Measurements from ENCODE around the gene FOXO1. TPM values are rescaled to one million over a fixed set of nuclear protein-coding genes. Genes with fewer than 3 reads are reported as not detected.

Gene FOXO1
- total RNA-seq, 1 donor from 2014 or later = 10.4 TPM

DNA sequence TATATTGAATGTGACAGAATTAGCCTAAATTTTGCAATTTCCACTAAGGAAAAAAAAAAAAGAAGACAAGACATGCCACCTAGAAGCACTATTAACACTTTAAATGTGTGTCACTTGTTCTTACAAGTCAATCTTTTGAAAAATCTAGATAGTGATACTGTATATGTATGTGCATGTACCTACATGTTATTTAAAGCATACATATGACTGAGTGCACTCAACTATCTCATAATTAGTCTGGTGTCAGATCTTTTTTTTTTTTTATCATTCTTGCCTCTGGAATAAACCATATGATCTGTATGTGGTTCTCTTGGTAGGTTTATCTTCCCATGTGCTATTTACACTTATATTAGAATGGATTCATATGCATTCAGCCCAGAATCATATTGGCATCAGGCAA, 62.3 kb downstream of the FOXO1 start:
- no peak for FAIRE-seq
- no peak overlapping the region for H3K9ac ChIP-seq (ENCODE audit: low read length)
- no peaks in the 10 kb centered on the region for H3K27me3 Mint-ChIP-seq (ENCODE audit: low read depth, unreplicated experiment)
- no peaks in the 10 kb centered on the region for H3K27me3 ChIP-seq (ENCODE audit: insufficient read depth, low read length)
- peaks cover 2% of the 10 kb centered on the region for H3K36me3 Mint-ChIP-seq (ENCODE audit: low read depth, unreplicated experiment)
- H3K27ac ChIP-seq (ENCODE audit: low read depth, low read length) = no peak overlapping the region
- peaks cover 3% of the 10 kb centered on the region for H3K79me2 ChIP-seq (ENCODE audit: insufficient read depth, low read length)
- H2AFZ ChIP-seq (ENCODE audit: low read depth, low read length) = no peak overlapping the region
- H3K36me3 ChIP-seq (ENCODE audit: insufficient read depth, low read length) = no peaks in the 10 kb centered on the region
- H3K4me3 Mint-ChIP-seq (ENCODE audit: unreplicated experiment) = no peak overlapping the region
- H3K4me2 ChIP-seq (ENCODE audit: low read length) = no peak overlapping the region
- H3K4me1 ChIP-seq (ENCODE audit: insufficient read depth, low read length) = no peaks in the 10 kb centered on the region
- DNase-seq (ENCODE audit: low read depth) = no peak
- H4K20me1 ChIP-seq (ENCODE audit: insufficient read depth, low read length) = peaks cover 15% of the 10 kb centered on the region
- no peaks in the 10 kb centered on the region for H3K9me3 ChIP-seq (ENCODE audit: insufficient read depth, low read depth, low read length)
- no peak overlapping the region for H3K27ac Mint-ChIP-seq (ENCODE audit: unreplicated experiment)
- peaks cover 5% of the 10 kb centered on the region for H3K4me1 Mint-ChIP-seq (ENCODE audit: low read depth, unreplicated experiment)
- peaks cover 4% of the 10 kb centered on the region for H3K9me3 Mint-ChIP-seq (ENCODE audit: unreplicated experiment)
- H3K4me3 ChIP-seq (ENCODE audit: insufficient read depth, low read depth, low read length) = no peak overlapping the region
- no peak for TF ChIP-seq EZH2 (IDR thresholded peaks at IDR 0.05; ENCODE audit: insufficient read depth, low read length)
- TF ChIP-seq, protein P1, sequence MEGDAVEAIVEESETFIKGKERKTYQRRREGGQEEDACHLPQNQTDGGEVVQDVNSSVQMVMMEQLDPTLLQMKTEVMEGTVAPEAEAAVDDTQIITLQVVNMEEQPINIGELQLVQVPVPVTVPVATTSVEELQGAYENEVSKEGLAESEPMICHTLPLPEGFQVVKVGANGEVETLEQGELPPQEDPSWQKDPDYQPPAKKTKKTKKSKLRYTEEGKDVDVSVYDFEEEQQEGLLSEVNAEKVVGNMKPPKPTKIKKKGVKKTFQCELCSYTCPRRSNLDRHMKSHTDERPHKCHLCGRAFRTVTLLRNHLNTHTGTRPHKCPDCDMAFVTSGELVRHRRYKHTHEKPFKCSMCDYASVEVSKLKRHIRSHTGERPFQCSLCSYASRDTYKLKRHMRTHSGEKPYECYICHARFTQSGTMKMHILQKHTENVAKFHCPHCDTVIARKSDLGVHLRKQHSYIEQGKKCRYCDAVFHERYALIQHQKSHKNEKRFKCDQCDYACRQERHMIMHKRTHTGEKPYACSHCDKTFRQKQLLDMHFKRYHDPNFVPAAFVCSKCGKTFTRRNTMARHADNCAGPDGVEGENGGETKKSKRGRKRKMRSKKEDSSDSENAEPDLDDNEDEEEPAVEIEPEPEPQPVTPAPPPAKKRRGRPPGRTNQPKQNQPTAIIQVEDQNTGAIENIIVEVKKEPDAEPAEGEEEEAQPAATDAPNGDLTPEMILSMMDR (IDR thresholded peaks at IDR 0.05; ENCODE audit: insufficient read depth, low read depth, low read length) = no peak

DNA sequence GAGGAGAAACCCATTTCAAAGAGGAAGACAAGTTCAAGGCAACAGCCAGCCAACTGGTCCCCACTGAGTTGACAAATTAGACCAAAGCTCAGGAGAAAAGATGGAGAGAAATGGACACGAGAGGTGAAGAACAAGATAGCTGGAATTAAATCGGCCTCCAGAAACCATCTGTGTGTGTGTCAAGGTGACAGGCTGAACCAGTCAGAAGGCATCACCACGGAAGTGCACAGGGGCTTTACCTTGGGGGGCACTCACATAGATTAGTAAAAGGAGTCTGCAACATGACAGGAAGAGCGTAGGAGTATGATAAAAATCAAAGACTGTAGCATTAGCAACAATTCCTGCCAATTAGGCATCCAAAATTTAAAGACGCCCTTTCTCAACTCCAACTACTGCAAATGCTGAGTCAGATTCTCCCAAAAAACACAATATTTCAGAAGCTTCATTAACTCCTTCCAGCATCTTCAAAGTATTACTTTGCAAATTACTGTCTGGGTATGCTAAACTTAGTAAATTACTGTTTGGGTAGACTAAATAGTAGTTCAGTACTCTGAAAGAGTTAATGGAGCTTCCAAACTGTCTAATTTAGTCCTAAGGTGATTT, 66.2 kb downstream of the FOXO1 start:
- TF ChIP-seq, protein P1 (IDR thresholded peaks at IDR 0.05; ENCODE audit: insufficient read depth, low read depth, low read length) = no peak
- TF ChIP-seq EZH2 (IDR thresholded peaks at IDR 0.05; ENCODE audit: insufficient read depth, low read length) = no peak
- Histone ChIP-seq H3K4me1 (ENCODE audit: insufficient read depth, low read length) (no peaks in the 10 kb centered on the region), H3K36me3 (ENCODE audit: insufficient read depth, low read length) (no peaks in the 10 kb centered on the region), H4K20me1 (ENCODE audit: insufficient read depth, low read length) (peaks cover 13% of the 10 kb centered on the region), H3K4me3 (ENCODE audit: insufficient read depth, low read depth, low read length) (no peak overlapping the region), H3K9ac (ENCODE audit: low read length) (no peak overlapping the region), H2AFZ (ENCODE audit: low read depth, low read length) (no peak overlapping the region), H3K27me3 (ENCODE audit: insufficient read depth, low read length) (no peaks in the 10 kb centered on the region), H3K27ac (ENCODE audit: low read depth, low read length) (no peak overlapping the region), H3K9me3 (ENCODE audit: insufficient read depth, low read depth, low read length) (no peaks in the 10 kb centered on the region), H3K79me2 (ENCODE audit: insufficient read depth, low read length) (peaks cover 9% of the 10 kb centered on the region), H3K4me2 (ENCODE audit: low read length) (no peak overlapping the region)
- Mint-ChIP-seq H3K9me3 (ENCODE audit: unreplicated experiment) (no peaks in the 10 kb centered on the region), H3K4me1 (ENCODE audit: low read depth, unreplicated experiment) (peaks cover 19% of the 10 kb centered on the region), H3K4me3 (ENCODE audit: unreplicated experiment) (no peak overlapping the region), H3K36me3 (ENCODE audit: low read depth, unreplicated experiment) (no peaks in the 10 kb centered on the region), H3K27me3 (ENCODE audit: low read depth, unreplicated experiment) (no peaks in the 10 kb centered on the region), H3K27ac (ENCODE audit: unreplicated experiment) (no peak overlapping the region)
- no peak for FAIRE-seq
- no peak for DNase-seq (ENCODE audit: low read depth)

DNA sequence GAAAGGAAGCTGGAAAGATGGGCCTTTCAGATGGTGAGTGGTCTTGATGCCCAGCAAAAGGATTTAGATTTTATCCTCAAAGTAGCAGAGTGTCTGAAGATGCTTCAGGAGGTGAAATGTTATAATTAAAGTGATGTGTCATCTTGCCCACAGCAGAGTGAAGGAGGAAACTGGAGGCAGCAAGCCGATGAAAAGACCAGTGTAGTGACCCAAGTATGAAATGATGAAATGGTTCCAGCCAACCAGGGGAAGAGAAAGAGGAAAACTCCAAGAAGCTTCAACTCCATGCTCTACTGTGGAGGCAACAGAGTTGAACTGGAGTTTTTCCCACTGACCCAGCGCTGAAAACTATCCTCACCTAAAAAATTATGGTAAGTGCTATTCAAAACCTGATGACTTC, 66.7 kb downstream of the FOXO1 start:
- H3K4me1 Mint-ChIP-seq (ENCODE audit: low read depth, unreplicated experiment) = peaks cover 19% of the 10 kb centered on the region
- no peak overlapping the region for H3K9ac ChIP-seq (ENCODE audit: low read length)
- H3K27ac ChIP-seq (ENCODE audit: low read depth, low read length) = no peak overlapping the region
- H3K9me3 Mint-ChIP-seq (ENCODE audit: unreplicated experiment) = no peaks in the 10 kb centered on the region
- H4K20me1 ChIP-seq (ENCODE audit: insufficient read depth, low read length) = peaks cover 13% of the 10 kb centered on the region
- H2AFZ ChIP-seq (ENCODE audit: low read depth, low read length) = no peak overlapping the region
- H3K27me3 Mint-ChIP-seq (ENCODE audit: low read depth, unreplicated experiment) = no peaks in the 10 kb centered on the region
- no peaks in the 10 kb centered on the region for H3K9me3 ChIP-seq (ENCODE audit: insufficient read depth, low read depth, low read length)
- H3K4me3 Mint-ChIP-seq (ENCODE audit: unreplicated experiment) = no peak overlapping the region
- FAIRE-seq (no peak), DNase-seq (ENCODE audit: low read depth) (no peak)
- H3K36me3 Mint-ChIP-seq (ENCODE audit: low read depth, unreplicated experiment) = no peaks in the 10 kb centered on the region
- no peak overlapping the region for H3K4me2 ChIP-seq (ENCODE audit: low read length)
- no peaks in the 10 kb centered on the region for H3K36me3 ChIP-seq (ENCODE audit: insufficient read depth, low read length)
- no peaks in the 10 kb centered on the region for H3K4me1 ChIP-seq (ENCODE audit: insufficient read depth, low read length)
- TF ChIP-seq EZH2 (IDR thresholded peaks at IDR 0.05; ENCODE audit: insufficient read depth, low read length) = no peak
- TF ChIP-seq, protein P1 (IDR thresholded peaks at IDR 0.05; ENCODE audit: insufficient read depth, low read depth, low read length) = no peak
- H3K4me3 ChIP-seq (ENCODE audit: insufficient read depth, low read depth, low read length) = no peak overlapping the region
- no peaks in the 10 kb centered on the region for H3K27me3 ChIP-seq (ENCODE audit: insufficient read depth, low read length)
- no peak overlapping the region for H3K27ac Mint-ChIP-seq (ENCODE audit: unreplicated experiment)
- peaks cover 9% of the 10 kb centered on the region for H3K79me2 ChIP-seq (ENCODE audit: insufficient read depth, low read length)

All from astrocyte (in vitro differentiated cells and primary cell).